GM18951 (cell line): Measurements from ENCODE around the gene MAEA.

ENCODE experiments used
- POLR2A ChIP-seq: IDR thresholded peaks from 4 replicates; pipeline ENCODE4 v1.6.1; 2011; ENCODE audit warnings: mild to moderate bottlenecking; ENCODE audit not compliant: insufficient read length, insufficient read depth; ENCODE audit errors: extremely low read depth
- in situ Hi-C: fragments of 300-500 bp; cut with MboI; formaldehyde crosslinking; loops from one replicate; pipeline ENCODE4 v1.12.0; 2022; ENCODE audit warnings: low sequenced_read_pairs, mixed read lengths, inconsistent platforms; ENCODE audit not compliant: unreplicated experiment

Gene MAEA

DNA sequence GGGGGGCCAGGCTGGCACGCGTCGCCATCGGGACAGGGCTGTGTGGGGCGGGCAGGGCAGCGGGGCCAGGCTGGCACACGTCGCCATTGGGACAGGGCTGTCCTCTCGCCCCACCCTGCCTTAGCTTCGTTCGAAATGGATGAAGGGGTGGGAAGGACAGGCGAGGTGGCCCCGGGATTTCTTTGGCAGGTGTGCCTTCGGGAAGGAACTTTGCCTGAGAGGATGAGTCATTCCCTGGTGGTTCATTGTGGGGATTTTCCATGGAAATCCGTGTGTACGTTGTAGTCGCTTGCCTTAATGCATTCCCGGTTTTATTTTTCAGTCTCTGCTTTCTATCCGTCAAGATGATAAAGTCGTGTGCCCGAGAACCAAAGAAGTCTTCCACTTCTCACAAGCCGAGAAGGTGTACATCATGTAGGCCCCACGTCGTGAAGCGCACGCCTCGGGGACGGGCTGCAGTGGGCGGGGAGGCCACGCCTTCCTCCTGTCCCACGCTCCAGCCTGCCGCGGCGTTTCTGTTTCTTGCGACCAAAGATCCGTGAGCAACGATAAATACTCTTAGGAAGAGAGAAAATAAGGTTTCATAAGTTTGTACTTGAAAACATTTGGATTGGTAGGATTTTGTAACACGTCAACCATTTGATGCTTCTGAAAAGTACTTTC is 49.2 kb downstream of the MAEA start:
- in situ Hi-C loops: no loop called here
- no peak for TF ChIP-seq POLR2A

- in situ Hi-C loops: no loop called here
- TF ChIP-seq POLR2A: no peak
Observed at GRCh38 chr4:1339489-1339888, 49.8 kb downstream of the MAEA start.

DNA sequence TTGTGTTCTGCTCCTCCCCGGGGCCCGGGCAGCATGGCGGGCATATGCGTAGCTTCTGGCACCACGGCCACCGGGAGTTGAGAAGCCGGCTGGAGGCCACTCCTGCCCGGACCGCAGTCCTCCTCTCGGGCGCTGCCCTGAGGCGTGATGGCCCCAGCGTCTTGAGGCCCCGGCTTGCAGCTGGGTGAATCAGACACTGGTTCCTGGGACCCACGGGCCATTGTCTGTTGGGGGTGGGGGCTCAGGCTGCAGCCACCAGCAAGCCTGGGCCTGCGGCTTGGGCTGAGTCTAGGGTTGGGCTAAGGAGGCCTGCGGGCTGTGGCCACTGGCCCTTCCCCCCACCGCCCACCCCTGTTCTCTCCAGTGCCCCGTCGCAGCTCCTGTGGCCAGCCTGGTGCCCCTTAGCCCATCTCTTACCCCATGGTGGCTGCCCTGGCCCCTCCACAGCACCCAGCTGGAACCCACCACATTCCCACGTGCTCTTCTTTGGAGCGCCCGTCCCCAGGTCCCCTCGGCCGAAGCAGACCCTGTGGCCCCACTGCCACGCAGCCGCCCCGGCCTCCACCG is 50.6 kb downstream of the MAEA start:
- no peak for TF ChIP-seq POLR2A
- in situ Hi-C loops: no loop called here

- in situ Hi-C loops: no loop called here
Observed at GRCh38 chr4:1340861-1341260, 51.2 kb downstream of the MAEA start.

GRCh38 chr4:1342003-1342402 is 52.3 kb downstream of the MAEA start:
- TF ChIP-seq POLR2A: no peak

More at GRCh38 chr4:1340861-1341260, 51.2 kb downstream of the MAEA start:
- TF ChIP-seq POLR2A: no peak

GRCh38 chr4:1344696-1345095 is 55.0 kb downstream of the MAEA start:
- in situ Hi-C loops: no loop called here
- no peak for TF ChIP-seq POLR2A

More at GRCh38 chr4:1342003-1342402, 52.3 kb downstream of the MAEA start:
- in situ Hi-C loops: no loop called here

- TF ChIP-seq POLR2A: peak; percentile 50
- in situ Hi-C loops: no loop called here
Observed at GRCh38 chr4:1345903-1346780, 56.5 kb downstream of the MAEA start.

DNA sequence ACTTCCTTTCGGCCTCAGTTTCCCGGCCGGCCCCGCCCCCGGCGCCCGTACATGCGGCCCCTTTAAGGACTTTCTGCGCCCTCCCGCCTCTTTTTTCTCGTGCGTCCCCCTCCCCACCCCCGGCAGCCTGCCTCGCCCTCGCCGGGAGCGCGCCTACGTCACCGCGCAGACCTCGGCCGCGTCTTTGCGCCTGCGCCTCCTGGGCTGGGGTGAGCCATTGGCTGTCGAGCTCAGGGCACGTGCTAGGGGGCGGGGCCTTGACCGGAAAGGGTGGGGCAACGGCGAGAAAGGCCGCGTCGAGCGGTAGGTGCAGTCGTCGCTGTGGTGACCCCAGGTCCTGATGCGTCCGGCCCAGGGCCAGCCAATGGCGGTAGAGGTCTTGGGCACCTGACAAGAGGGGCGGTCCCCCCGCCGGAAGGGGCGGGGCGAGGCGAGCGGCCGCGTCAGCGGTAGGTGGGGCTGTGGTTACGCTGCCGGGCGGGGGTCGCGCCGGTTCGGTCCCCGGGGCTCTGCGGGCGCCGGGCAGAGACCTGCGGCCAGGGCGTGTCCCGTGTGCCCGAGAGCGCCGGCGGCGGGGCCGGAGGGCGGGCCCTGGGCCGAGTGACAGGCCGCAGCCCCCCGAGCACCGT is 57.2 kb downstream of the MAEA start, which contains the start of gene UVSSA:
Gene UVSSA (plus strand): TSS at position 428 of the 629 bp plus-strand sequence. CDS start 884 bp downstream, outside the sequence.
- in situ Hi-C loops: no loop called here

DNA sequence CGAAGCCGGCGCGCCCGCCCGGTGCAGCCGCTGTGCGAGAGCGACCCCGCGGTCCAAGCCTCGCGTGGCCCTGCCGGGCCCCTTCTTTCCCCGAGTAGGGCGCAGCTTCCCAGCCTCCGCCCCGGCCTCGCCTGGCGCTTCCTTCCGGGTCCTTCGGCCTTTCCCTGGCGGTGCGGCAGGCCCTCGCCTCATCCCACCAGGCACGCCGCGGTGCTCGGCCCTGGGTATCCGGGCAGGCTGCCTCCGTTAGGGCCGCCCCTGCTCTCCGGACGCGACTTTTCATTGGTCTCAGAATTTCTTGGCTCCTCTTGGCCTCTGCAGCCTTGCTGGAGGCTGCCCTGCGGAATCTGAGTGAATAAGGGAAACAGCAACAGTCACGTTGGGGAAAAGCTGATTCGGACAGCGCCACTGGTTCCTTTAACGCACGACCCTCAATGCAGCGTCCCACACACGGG is 57.7 kb downstream of the MAEA start:
- TF ChIP-seq POLR2A: no peak
- in situ Hi-C loops: no loop called here

More for the DNA sequence above, 57.2 kb downstream of the MAEA start, which contains the start of gene UVSSA:
- peak; percentile 76 for TF ChIP-seq POLR2A

- in situ Hi-C loops: no loop called here
- TF ChIP-seq POLR2A: peak; percentile 9
Observed at GRCh38 chr4:1348014-1348513, 58.4 kb downstream of the MAEA start.

DNA sequence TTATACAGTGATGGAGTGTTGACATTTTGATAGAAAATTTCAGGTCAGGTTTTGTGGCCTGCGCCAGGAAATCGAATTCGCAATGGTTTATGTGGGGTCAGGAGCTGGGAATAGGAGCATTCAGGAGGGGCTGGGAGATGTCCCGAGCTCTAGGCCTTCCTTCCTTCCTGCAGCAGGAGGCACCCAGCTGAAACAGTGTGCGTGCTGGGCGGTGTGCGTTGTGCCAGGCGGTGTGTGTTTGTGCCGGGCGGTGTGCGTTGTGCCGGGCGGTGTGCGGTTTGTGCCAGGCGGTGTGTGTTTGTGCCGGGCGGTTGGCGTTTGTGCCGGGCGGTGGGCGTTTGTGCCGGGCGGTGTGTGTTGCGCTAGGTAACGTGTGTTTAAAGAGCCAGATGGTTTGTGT is 59.1 kb downstream of the MAEA start:
- TF ChIP-seq POLR2A: no peak
- in situ Hi-C loops: no loop called here

DNA sequence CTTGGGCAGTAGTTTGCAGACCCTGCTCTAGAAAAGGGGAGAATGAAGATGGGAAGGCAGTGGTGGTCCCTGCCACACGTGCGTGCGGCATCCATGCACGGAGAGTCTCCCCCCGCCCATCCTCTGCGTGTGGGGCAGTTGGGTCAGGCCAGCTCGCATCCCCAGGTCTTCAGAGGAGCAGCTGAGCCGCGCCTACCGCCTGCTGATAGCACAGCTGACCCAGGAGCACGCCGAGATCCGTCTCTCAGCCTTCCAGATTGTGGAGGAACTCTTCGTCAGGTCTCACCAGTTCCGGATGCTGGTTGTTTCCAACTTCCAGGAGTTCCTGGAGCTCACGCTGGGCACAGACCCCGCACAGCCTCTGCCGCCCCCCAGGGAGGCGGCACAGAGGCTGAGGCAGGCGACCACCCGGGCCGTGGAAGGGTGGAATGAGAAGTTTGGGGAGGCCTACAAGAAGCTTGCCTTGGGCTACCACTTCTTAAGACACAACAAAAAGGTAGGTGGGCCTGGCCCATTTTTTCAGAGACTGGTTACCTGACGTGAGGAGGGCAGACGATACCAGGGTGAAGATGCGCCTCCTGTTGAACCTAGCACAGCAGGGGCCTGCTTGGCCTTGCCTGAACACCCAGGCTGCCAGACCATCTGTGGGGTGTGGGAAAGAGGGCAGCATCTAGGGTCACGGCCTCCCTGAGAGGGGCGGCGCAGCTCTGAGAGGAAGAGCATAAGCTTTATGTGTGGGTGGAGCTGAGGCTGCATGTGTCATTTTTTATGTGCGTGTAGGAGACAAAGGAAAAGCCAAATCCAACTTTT is 59.9 kb downstream of the MAEA start:
- in situ Hi-C loops: loop anchor here (10.0 kb wide), 1 partner anchor 215 kb away; no protein-coding TSS in a partner anchor
- TF ChIP-seq POLR2A: no peak
